K562 (cell line): ENCODE results near the gene TXNRD2. TPM values are rescaled to one million over a fixed set of nuclear protein-coding genes. Genes with fewer than 3 reads are reported as not detected.
A peak's percentile ranks its signal among the peaks of the same experiment; 100 is the strongest.

Source experiments
- ATF1 ChIP-seq, 2 experiments: fragments of 450-650 bp in 1 of 2; IDR thresholded peaks; 2 replicates each; pipeline ENCODE4 v1.6.1; 2016; ENCODE audit warnings: missing compliant biosample characterization in 1 of 2, missing genetic modification characterization in 1 of 2
- CBFA2T3 ChIP-seq: fragments of 450-650 bp; IDR thresholded peaks from 2 replicates; pipeline ENCODE4 v1.6.1; 2017
- CREB1 ChIP-seq, 2 experiments: sonication (generic) in 1 of 2; formaldehyde crosslinking in 1 of 2; IDR thresholded peaks; 2 replicates each; pipeline versions ENCODE4 v1.6.1 to v1.8.0; 2012 to 2022; ENCODE audit warnings: inconsistent platforms in 1 of 2, mild to moderate bottlenecking in 1 of 2, missing genetic modification reagents in 1 of 2, moderate library complexity in 1 of 2
- CREM ChIP-seq: IDR thresholded peaks from 2 replicates; pipeline ENCODE4 v1.6.1; 2014; ENCODE audit warnings: antibody characterized with exemption, low read depth
- DNMT1 ChIP-seq: fragments of 450-650 bp; IDR thresholded peaks from 2 replicates; pipeline ENCODE4 v1.6.1; 2016; ENCODE audit warnings: antibody characterized with exemption, mild to moderate bottlenecking
- HNRNPL ChIP-seq: fragments of 200-400 bp; formaldehyde crosslinking; IDR thresholded peaks from 2 replicates; pipeline ENCODE4 v1.6.1; 2017; ENCODE audit warnings: low read depth, mild to moderate bottlenecking, low read length
- JUNB ChIP-seq: fragments of 450-650 bp; formaldehyde crosslinking; conservative IDR thresholded peaks from 2 replicates; pipeline ENCODE4 v1.4.0; 2020; ENCODE audit warnings: mild to moderate bottlenecking
- KLF1 ChIP-seq: fragments of 450-650 bp; IDR thresholded peaks from 2 replicates; pipeline ENCODE4 v1.6.1; 2016; ENCODE audit warnings: missing genetic modification characterization, missing compliant biosample characterization
- L3MBTL2 ChIP-seq: fragments of 450-650 bp; IDR thresholded peaks from 2 replicates; pipeline ENCODE4 v1.6.1; 2016; ENCODE audit warnings: mild to moderate bottlenecking, moderate library complexity
- NCOA6 ChIP-seq: fragments of 450-650 bp; IDR thresholded peaks from 2 replicates; pipeline ENCODE4 v1.6.1; 2017; ENCODE audit warnings: mild to moderate bottlenecking
- PTTG1 ChIP-seq: fragments of 450-650 bp; IDR thresholded peaks from 2 replicates; pipeline ENCODE4 v1.6.1; 2016; ENCODE audit warnings: low read depth, mild to moderate bottlenecking, missing genetic modification characterization, missing compliant biosample characterization
- RBBP5 ChIP-seq: fragments of 200-600 bp; sonication (generic); IDR thresholded peaks from 2 replicates; pipeline ENCODE4 v1.6.1; 2012; ENCODE audit warnings: borderline replicate concordance, mild to moderate bottlenecking, low read length, control low read depth, inconsistent platforms; ENCODE audit not compliant: insufficient read depth, poor library complexity, severe bottlenecking
- RBFOX2 ChIP-seq: fragments of 200-400 bp; formaldehyde crosslinking; IDR thresholded peaks from 2 replicates; pipeline ENCODE4 v1.6.1; 2017; ENCODE audit warnings: low read depth, mild to moderate bottlenecking, low read length, moderate library complexity
- RBM39 ChIP-seq: fragments of 200-400 bp; formaldehyde crosslinking; optimal IDR thresholded peaks from 2 replicates; pipeline ENCODE3; 2018; ENCODE audit warnings: low read depth, low read length
- WHSC1 ChIP-seq: IDR thresholded peaks from one replicate; pipeline ENCODE4 v1.6.1; 2012; ENCODE audit warnings: low read length, control low read depth, inconsistent platforms
- ZFP1 ChIP-seq: fragments of 450-650 bp; formaldehyde crosslinking; IDR thresholded peaks from 2 replicates; pipeline ENCODE4 v1.4.0; 2020; ENCODE audit warnings: mild to moderate bottlenecking, mixed read lengths
- ZFP30 ChIP-seq: fragments of 250-450 bp; sonication (Bioruptor Pico); IDR thresholded peaks from 2 replicates; pipeline ENCODE4 v1.8.0; 2022; ENCODE audit warnings: moderate library complexity, mild to moderate bottlenecking, inconsistent platforms, borderline replicate concordance
- ZNF140 ChIP-seq: fragments of 250-450 bp; sonication (Bioruptor Pico); IDR thresholded peaks from 2 replicates; pipeline ENCODE4 v1.8.0; 2021; ENCODE audit warnings: moderate library complexity, mild to moderate bottlenecking, inconsistent platforms
- ZNF263 ChIP-seq: sonication (generic); formaldehyde crosslinking; IDR thresholded peaks from 2 replicates; pipeline ENCODE4 v1.8.0; 2022; ENCODE audit warnings: mild to moderate bottlenecking, missing genetic modification reagents, borderline replicate concordance
- ZNF311 ChIP-seq: fragments of 250-450 bp; sonication (Bioruptor Pico); IDR thresholded peaks from 2 replicates; pipeline ENCODE4 v1.4.0; 2020; ENCODE audit warnings: mild to moderate bottlenecking, moderate library complexity
- ZNF511 ChIP-seq: sonication (generic); formaldehyde crosslinking; IDR thresholded peaks from 2 replicates; pipeline ENCODE4 v1.8.0; 2022; ENCODE audit warnings: mild to moderate bottlenecking, missing genetic modification reagents
- ZNF76 ChIP-seq: fragments of 250-450 bp; sonication (Bioruptor Pico); IDR thresholded peaks from 2 replicates; pipeline ENCODE4 v1.4.0; 2020; ENCODE audit warnings: mild to moderate bottlenecking, moderate library complexity, borderline replicate concordance
- ZNF764 ChIP-seq: fragments of 250-450 bp; sonication (Bioruptor Pico); IDR thresholded peaks from 2 replicates; pipeline ENCODE4 v1.4.0; 2020; ENCODE audit warnings: low read depth, mild to moderate bottlenecking, moderate library complexity
- polyA plus RNA-seq, 8 experiments: library from polyadenylated mRNA; depleted of rRNA in 4 of 8; stranded (reverse) in 5 of 8; unstranded in 3 of 8; fragments of >200 nt; fragmentation: Nextera tagmentation in 2 of 8; fragmentation: Illumina TruSeq in 1 of 8; extraction: Ambion mirVana in 2 of 8; extraction: Trizol in 1 of 8; gene quantifications; 2 replicates each; pipeline versions ENCODE4 v1.2.1 to v1.2.3, GENCODE V29; 2011 to 2014; ENCODE audit warnings: inconsistent platforms in 1 of 8, missing spikeins in 1 of 8
- total RNA-seq, 7 experiments: library from RNA; depleted of rRNA in 6 of 7; stranded (reverse); fragments of >200 nt in 6 of 7; fragmentation: Illumina TruSeq in 2 of 7; extraction: Trizol in 2 of 7; gene quantifications; 2 replicates each; pipeline versions ENCODE4 v1.2.1 to v1.2.3, GENCODE V29; 2011 to 2021; ENCODE audit warnings: low replicate concordance in 1 of 7
- TF ChIP-seq, protein P1 (sequence below): fragments of 250-450 bp; sonication (Bioruptor Pico); IDR thresholded peaks from 2 replicates; pipeline ENCODE4 v1.9.0; 2021; ENCODE audit warnings: mild to moderate bottlenecking, inconsistent platforms
- TF ChIP-seq, protein P2 (sequence below), 2 experiments: fragments of 200-800 bp in 1 of 2; sonication (Bioruptor generic) in 1 of 2; sonication (generic) in 1 of 2; formaldehyde crosslinking in 1 of 2; IDR thresholded peaks in 1 of 2; conservative IDR thresholded peaks in 1 of 2; 2 replicates each; pipeline versions ENCODE4 v1.5.0 to v1.6.1; 2016 to 2020; ENCODE audit warnings: missing compliant biosample characterization in 1 of 2, missing genetic modification characterization in 1 of 2, missing genetic modification reagents in 1 of 2

TXNRD2 gene
- total and polyA plus RNA-seq, 9 of the 15 experiments (the other 6 are each of a cell fraction or from before 2014, with no cell fraction given) = 3.3 to 80.2 (median 49.4) TPM

- TF ChIP-seq, protein P1, sequence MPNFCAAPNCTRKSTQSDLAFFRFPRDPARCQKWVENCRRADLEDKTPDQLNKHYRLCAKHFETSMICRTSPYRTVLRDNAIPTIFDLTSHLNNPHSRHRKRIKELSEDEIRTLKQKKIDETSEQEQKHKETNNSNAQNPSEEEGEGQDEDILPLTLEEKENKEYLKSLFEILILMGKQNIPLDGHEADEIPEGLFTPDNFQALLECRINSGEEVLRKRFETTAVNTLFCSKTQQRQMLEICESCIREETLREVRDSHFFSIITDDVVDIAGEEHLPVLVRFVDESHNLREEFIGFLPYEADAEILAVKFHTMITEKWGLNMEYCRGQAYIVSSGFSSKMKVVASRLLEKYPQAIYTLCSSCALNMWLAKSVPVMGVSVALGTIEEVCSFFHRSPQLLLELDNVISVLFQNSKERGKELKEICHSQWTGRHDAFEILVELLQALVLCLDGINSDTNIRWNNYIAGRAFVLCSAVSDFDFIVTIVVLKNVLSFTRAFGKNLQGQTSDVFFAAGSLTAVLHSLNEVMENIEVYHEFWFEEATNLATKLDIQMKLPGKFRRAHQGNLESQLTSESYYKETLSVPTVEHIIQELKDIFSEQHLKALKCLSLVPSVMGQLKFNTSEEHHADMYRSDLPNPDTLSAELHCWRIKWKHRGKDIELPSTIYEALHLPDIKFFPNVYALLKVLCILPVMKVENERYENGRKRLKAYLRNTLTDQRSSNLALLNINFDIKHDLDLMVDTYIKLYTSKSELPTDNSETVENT (CRISPR knock-in tag) = no peak
- TF ChIP-seq WHSC1 = peak; percentile 91
- peak; percentile 63 for TF ChIP-seq RBM39
- no peak for TF ChIP-seq JUNB (CRISPR knock-in tag)
- no peak for TF ChIP-seq L3MBTL2
- TF ChIP-seq CREB1 (IDR thresholded peaks at IDR 0.05) = no peak
- no peak for TF ChIP-seq CREB1 (CRISPR knock-in tag; IDR thresholded peaks at IDR 0.05)
- TF ChIP-seq ZNF764 (CRISPR knock-in tag) = no peak
- TF ChIP-seq ZNF511 (CRISPR knock-in tag) = no peak
- TF ChIP-seq ZNF140 (CRISPR knock-in tag) = no peak
- no peak for TF ChIP-seq NCOA6
- no peak for TF ChIP-seq ZNF263 (CRISPR knock-in tag)
- no peak for TF ChIP-seq DNMT1
- TF ChIP-seq PTTG1 = no peak
- 0 out of 2 replicates have a peak, but pooled peaks have one; percentile 32 for TF ChIP-seq KLF1
- no peak for TF ChIP-seq ZNF76 (CRISPR knock-in tag)
- peak; percentile 52 for TF ChIP-seq RBFOX2
- no peak for TF ChIP-seq CREM
- TF ChIP-seq RBBP5 = peak; percentile 32
- no peak for TF ChIP-seq CBFA2T3
- no peak for TF ChIP-seq ZNF311 (CRISPR knock-in tag)
- peak; percentile 79; the same call in 1 of the 2 replicates for TF ChIP-seq HNRNPL
- TF ChIP-seq, protein P2, sequence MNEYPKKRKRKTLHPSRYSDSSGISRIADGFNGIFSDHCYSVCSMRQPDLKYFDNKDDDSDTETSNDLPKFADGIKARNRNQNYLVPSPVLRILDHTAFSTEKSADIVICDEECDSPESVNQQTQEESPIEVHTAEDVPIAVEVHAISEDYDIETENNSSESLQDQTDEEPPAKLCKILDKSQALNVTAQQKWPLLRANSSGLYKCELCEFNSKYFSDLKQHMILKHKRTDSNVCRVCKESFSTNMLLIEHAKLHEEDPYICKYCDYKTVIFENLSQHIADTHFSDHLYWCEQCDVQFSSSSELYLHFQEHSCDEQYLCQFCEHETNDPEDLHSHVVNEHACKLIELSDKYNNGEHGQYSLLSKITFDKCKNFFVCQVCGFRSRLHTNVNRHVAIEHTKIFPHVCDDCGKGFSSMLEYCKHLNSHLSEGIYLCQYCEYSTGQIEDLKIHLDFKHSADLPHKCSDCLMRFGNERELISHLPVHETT (CRISPR knock-in tag; conservative IDR thresholded peaks at IDR 0.05 in 1 of 2, IDR thresholded peaks at IDR 0.05 in 1 of 2) = 0 out of 4 replicates have a peak, but pooled peaks of 1 of the 2 experiments have one; percentile 75
- TF ChIP-seq ZFP30 (CRISPR knock-in tag) = no peak
- TF ChIP-seq ZFP1 (CRISPR knock-in tag) = no peak
- 0 out of 2 replicates have a peak, but pooled peaks have one; percentile 10 for TF ChIP-seq ATF1 (CRISPR knock-in tag; IDR thresholded peaks at IDR 0.05)
- TF ChIP-seq ATF1 (tag; IDR thresholded peaks at IDR 0.05) = no peak
These were observed 49.2 kb upstream of the TXNRD2 start (continued) for GRCh38 chr22:19990609-19991394.
